Activated CD4-positive, alpha-beta T cell treated with anti-CD3 and anti-CD28 coated beads, Interleukin-2, amount 10 ng/mL, durations not matched to agents 24 days and 14 days (primary cell): ENCODE data around the gene LSM11. TPM values are rescaled to one million over a fixed set of nuclear protein-coding genes. Genes with fewer than 3 reads are reported as not detected.
A peak's percentile ranks its signal among the peaks of the same experiment; 100 is the strongest.
"Not testable (repeated sequence)": the region's sequence is repeated elsewhere in the genome, so short reads cannot be mapped to it uniquely, and the experiment has no call there.

Experiments used
- DNase-seq: peaks from one replicate; pipeline ENCODE4 v3.0.0; 2022
- H3K27ac Mint-ChIP-seq: one replicate; pipeline ENCODE4 v1.8.0; 2022; ENCODE audit warnings: mild to moderate bottlenecking, mixed read lengths
- H3K27me3 Mint-ChIP-seq: one replicate; pipeline ENCODE4 v1.8.0; 2022; ENCODE audit warnings: mixed read lengths
- H3K36me3 Mint-ChIP-seq: one replicate; pipeline ENCODE4 v1.8.0; 2022; ENCODE audit warnings: low read depth, mild to moderate bottlenecking, mixed read lengths
- H3K4me1 Mint-ChIP-seq: one replicate; pipeline ENCODE4 v1.8.0; 2021; ENCODE audit warnings: mixed read lengths
- H3K4me3 Mint-ChIP-seq: one replicate; pipeline ENCODE4 v1.8.0; 2022; ENCODE audit warnings: mild to moderate bottlenecking, moderate library complexity, mixed read lengths
- H3K9me3 Mint-ChIP-seq: one replicate; pipeline ENCODE4 v1.8.0; 2021; ENCODE audit warnings: mixed read lengths
- intact Hi-C: fragments of 100-400 bp; cut with micrococcal nuclease; formaldehyde crosslinking; loops from one replicate; pipeline ENCODE4 v1.15.1; 2023
- total RNA-seq: library from RNA; stranded (reverse); gene quantifications from 2 replicates; pipeline ENCODE4 v1.2.3, GENCODE V29; 2022

Gene LSM11
- 8.6 and 9.2 TPM in 2 replicates for total RNA-seq

- DNase-seq: peak; percentile 98
- peak within 1 kb of the TSS; percentile 98 for H3K4me3 Mint-ChIP-seq
- H3K36me3 Mint-ChIP-seq: peaks cover 22% of the 10 kb centered on the region
- no peaks in the 10 kb centered on the region for H3K9me3 Mint-ChIP-seq
- peaks cover 33% of the 10 kb centered on the region for H3K4me1 Mint-ChIP-seq
- H3K27ac Mint-ChIP-seq: peak within 1 kb of the TSS; percentile 91
- no peaks in the 10 kb centered on the region for H3K27me3 Mint-ChIP-seq
- intact Hi-C loops: loop anchor here (1.0 to 5.0 kb wide), 6 partner anchors 12 to 415 kb away; partner anchors contain the start of genes SOX30 and THG1L
Measured at GRCh38 chr5:157743163-157744050, at the start of gene LSM11. TSS of gene LSM11 (plus strand) at chr5:157743712. CDS start at chr5:157743751, 39 bp downstream.

DNA sequence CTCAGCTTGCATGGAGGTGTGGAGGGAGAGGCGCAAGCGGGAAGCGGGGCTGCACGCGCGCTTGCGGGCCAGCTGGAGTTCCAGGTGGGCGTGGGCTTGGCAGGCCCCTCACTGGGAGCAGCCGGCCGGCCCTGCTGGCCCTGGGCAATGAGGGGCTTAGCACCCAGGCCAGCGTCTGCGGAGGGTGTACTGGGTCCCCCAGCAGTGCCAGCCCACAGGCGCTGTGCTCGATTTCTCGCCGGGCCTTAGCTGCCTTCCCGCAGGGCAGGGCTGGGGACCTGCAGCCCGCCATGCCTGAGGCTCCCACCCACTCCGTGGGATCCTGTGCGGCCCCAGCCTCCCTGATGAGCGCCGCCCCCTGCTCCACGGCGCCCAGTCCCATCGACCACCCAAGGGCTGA lies 49.7 kb upstream of the LSM11 start:
- H3K4me1 Mint-ChIP-seq, H3K36me3 Mint-ChIP-seq, H3K4me3 Mint-ChIP-seq, H3K27ac Mint-ChIP-seq, intact Hi-C loops, H3K27me3 Mint-ChIP-seq, DNase-seq: not testable (repeated sequence)
- peaks cover 19% of the 10 kb centered on the region for H3K9me3 Mint-ChIP-seq

- DNase-seq, H3K4me3 Mint-ChIP-seq, intact Hi-C loops, H3K27me3 Mint-ChIP-seq, H3K36me3 Mint-ChIP-seq, H3K4me1 Mint-ChIP-seq, H3K27ac Mint-ChIP-seq: not testable (repeated sequence)
- H3K9me3 Mint-ChIP-seq: peaks cover 16% of the 10 kb centered on the region
Measured at GRCh38 chr5:157696154-157696553, 47.4 kb upstream of the LSM11 start.

DNA sequence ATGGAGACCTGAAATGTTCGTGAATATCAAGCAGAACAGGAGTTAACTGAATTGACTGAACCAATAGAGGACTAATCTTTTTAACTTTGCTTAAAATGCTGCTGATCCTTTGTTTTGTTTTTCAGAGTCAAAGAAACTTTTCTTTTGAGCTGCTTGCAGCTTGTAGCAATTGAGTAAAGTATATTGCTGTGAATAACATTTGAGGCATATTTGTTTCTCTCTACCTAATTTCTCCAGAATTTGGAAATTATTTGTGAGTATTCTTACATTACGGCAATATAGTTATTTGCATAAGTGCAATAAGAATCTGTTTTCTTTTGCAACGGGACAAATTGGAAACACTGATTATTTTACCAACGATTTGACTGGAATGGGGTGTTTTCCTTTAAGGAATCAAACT lies 44.8 kb upstream of the LSM11 start:
- peaks cover 16% of the 10 kb centered on the region for H3K9me3 Mint-ChIP-seq
- DNase-seq, H3K27ac Mint-ChIP-seq, H3K4me1 Mint-ChIP-seq, intact Hi-C loops, H3K4me3 Mint-ChIP-seq, H3K36me3 Mint-ChIP-seq: not testable (repeated sequence)
- peaks cover 11% of the 10 kb centered on the region for H3K27me3 Mint-ChIP-seq

DNA sequence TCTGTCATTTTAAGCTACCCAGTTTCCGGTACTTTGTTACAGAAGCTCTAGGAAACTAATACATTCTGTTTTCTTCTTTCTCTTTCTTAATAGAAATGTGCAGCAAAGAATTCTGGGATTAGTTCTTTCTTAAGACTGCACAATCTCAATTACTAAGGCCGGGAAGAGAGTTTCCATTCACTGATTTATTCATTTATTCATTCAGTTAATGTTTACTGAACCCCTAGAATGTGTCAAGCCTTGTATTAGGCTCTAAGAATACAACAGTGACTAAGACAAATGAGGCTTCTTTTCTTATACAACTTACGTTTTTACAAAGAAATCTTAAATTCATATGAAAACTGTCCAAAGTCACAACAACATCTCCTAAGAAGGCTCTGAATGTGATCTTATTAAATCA lies 39.8 kb upstream of the LSM11 start:
- intact Hi-C loops: no loop called here
- peaks cover 19% of the 10 kb centered on the region for H3K27me3 Mint-ChIP-seq
- no peaks in the 10 kb centered on the region for H3K4me1 Mint-ChIP-seq
- H3K36me3 Mint-ChIP-seq: peaks cover under 1% of the 10 kb centered on the region
- H3K27ac Mint-ChIP-seq: no peak overlapping the region
- DNase-seq: no peak
- no peak overlapping the region for H3K4me3 Mint-ChIP-seq
- H3K9me3 Mint-ChIP-seq: peaks cover 3% of the 10 kb centered on the region

- no peak for DNase-seq
- Mint-ChIP-seq H3K4me1 (peaks cover 6% of the 10 kb centered on the region), H3K9me3 (no peaks in the 10 kb centered on the region), H3K36me3 (peaks cover 1% of the 10 kb centered on the region), H3K27ac (no peak overlapping the region), H3K4me3 (no peak overlapping the region), H3K27me3 (peaks cover 13% of the 10 kb centered on the region)
- intact Hi-C loops: no loop called here
Measured at GRCh38 chr5:157708866-157709265, 34.6 kb upstream of the LSM11 start.

DNA sequence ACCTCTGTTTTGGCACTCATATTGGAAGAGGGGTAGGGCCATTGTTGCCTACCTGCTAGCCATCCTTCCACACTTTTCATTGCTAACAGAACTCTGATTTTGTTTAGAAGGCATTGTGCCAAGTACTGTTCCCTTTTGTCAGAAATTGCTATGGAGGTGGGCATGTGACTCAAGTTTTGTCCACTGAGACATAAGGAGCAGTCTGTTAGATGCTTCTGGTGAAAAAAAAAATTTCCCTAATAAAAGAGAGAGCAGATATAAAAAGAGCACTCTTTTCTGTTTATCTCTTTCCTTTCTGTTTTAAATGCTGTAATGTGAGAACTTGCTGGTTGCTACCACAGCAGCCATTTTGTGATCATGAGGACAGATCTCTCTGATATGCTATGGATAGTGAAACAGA lies 34.2 kb upstream of the LSM11 start:
- Mint-ChIP-seq H3K36me3 (peaks cover 1% of the 10 kb centered on the region), H3K4me3 (no peak overlapping the region)
- intact Hi-C loops: no loop called here

GRCh38 chr5:157710431-157710830 lies 33.1 kb upstream of the LSM11 start:
- intact Hi-C loops: no loop called here
- H3K27me3 Mint-ChIP-seq: peaks cover 4% of the 10 kb centered on the region
- no peak overlapping the region for H3K27ac Mint-ChIP-seq
- no peaks in the 10 kb centered on the region for H3K9me3 Mint-ChIP-seq
- H3K36me3 Mint-ChIP-seq: peaks cover 1% of the 10 kb centered on the region
- no peak overlapping the region for H3K4me3 Mint-ChIP-seq
- peaks cover 13% of the 10 kb centered on the region for H3K4me1 Mint-ChIP-seq
- no peak for DNase-seq

More for the DNA sequence above, 34.2 kb upstream of the LSM11 start:
- Mint-ChIP-seq H3K9me3 (no peaks in the 10 kb centered on the region), H3K4me1 (peaks cover 7% of the 10 kb centered on the region), H3K27ac (no peak overlapping the region), H3K27me3 (peaks cover 10% of the 10 kb centered on the region)
- DNase-seq: no peak

GRCh38 chr5:157710882-157711281 lies 32.6 kb upstream of the LSM11 start:
- Mint-ChIP-seq H3K27ac (no peak overlapping the region), H3K4me3 (no peak overlapping the region), H3K9me3 (no peaks in the 10 kb centered on the region), H3K27me3 (peaks cover 4% of the 10 kb centered on the region), H3K36me3 (peaks cover 1% of the 10 kb centered on the region), H3K4me1 (peaks cover 13% of the 10 kb centered on the region)
- DNase-seq: no peak
- intact Hi-C loops: no loop called here

DNA sequence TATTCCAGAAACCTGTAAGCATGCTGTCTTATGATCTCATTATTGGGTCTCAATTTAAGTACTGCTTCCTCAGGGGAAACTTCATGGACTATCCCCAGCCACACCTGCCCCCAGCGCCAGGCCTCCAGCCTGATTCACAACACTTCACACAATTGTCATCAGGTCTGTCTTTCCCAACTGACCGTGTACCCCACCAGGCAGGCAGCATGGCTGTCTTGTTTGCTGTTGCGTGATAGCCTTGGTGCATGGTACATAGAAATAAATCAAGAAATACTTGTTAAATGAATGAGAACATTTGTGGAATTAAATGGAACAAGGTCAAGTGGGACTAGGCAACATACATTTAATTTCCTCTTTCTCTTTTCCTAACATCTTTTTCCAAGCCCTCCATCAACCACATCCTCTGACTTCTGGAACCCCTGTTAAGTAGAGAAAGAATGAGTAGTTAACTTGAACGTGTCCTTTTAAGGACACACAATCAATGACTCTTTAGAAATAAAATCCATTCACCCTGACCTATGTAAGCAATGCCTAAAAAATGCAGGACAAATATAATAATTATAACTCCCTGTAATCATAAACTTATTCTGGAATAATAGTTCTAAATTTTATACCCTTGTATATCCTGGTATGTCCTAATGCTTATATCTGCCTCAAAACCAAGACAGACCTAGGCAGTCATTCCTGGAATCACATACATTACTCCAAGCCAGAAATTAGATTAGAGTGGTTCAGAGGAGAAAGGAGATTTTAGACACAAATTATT lies 29.5 kb upstream of the LSM11 start:
- H3K4me1 Mint-ChIP-seq: peaks cover 35% of the 10 kb centered on the region
- H3K27ac Mint-ChIP-seq: no peak overlapping the region
- peaks cover 1% of the 10 kb centered on the region for H3K27me3 Mint-ChIP-seq
- no peak overlapping the region for H3K4me3 Mint-ChIP-seq
- DNase-seq: no peak
- no peaks in the 10 kb centered on the region for H3K9me3 Mint-ChIP-seq
- intact Hi-C loops: no loop called here
- peaks cover 1% of the 10 kb centered on the region for H3K36me3 Mint-ChIP-seq

- H3K27ac Mint-ChIP-seq: no peak overlapping the region
- no peaks in the 10 kb centered on the region for H3K9me3 Mint-ChIP-seq
- peaks cover 1% of the 10 kb centered on the region for H3K36me3 Mint-ChIP-seq
- no peak for DNase-seq
- no peak overlapping the region for H3K4me3 Mint-ChIP-seq
- intact Hi-C loops: no loop called here
- H3K4me1 Mint-ChIP-seq: peaks cover 35% of the 10 kb centered on the region
- H3K27me3 Mint-ChIP-seq: peaks cover 1% of the 10 kb centered on the region
Measured at GRCh38 chr5:157714596-157714864, 29.0 kb upstream of the LSM11 start.

DNA sequence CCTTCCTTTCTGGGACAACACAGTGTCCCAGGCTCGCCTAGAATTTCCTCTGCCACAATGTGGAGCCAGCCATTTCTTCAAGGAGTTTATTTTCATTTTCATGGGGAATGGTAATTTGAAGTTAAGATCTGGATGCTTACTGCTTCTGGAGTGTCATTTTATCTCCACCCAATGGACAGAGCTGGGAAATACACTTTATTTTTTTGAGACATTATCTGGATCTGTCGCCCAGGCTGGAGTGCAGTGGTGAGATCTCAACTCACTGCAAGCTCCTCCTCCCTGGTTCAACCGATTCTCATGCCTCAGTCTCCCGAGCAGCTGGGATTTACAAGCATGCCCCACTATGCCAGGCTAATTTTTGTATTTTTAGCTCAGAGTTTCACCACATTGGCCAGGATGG lies 25.0 kb upstream of the LSM11 start:
- intact Hi-C loops: loop anchor here (1.0 to 5.0 kb wide), 5 partner anchors 49 to 376 kb away; no protein-coding TSS in a partner anchor
- peaks cover 36% of the 10 kb centered on the region for H3K4me1 Mint-ChIP-seq
- DNase-seq: peak; percentile 72
- peaks cover 5% of the 10 kb centered on the region for H3K9me3 Mint-ChIP-seq
- H3K27me3 Mint-ChIP-seq: no peaks in the 10 kb centered on the region
- peak overlapping the region; percentile 35 for H3K27ac Mint-ChIP-seq
- peaks cover 2% of the 10 kb centered on the region for H3K36me3 Mint-ChIP-seq
- peak overlapping the region; percentile 27 for H3K4me3 Mint-ChIP-seq

- DNase-seq: no peak
- Mint-ChIP-seq H3K36me3 (peaks cover 3% of the 10 kb centered on the region), H3K27ac (no peak overlapping the region), H3K4me3 (no peak overlapping the region), H3K4me1 (peaks cover 38% of the 10 kb centered on the region), H3K27me3 (peaks cover 2% of the 10 kb centered on the region), H3K9me3 (peaks cover 5% of the 10 kb centered on the region)
- intact Hi-C loops: loop anchor here (2.0 to 5.0 kb wide), 4 partner anchors 147 to 377 kb away; no protein-coding TSS in a partner anchor
Measured at GRCh38 chr5:157719245-157719644, 24.3 kb upstream of the LSM11 start.

- Mint-ChIP-seq H3K27ac (no peak overlapping the region), H3K36me3 (peaks cover 3% of the 10 kb centered on the region), H3K9me3 (peaks cover 14% of the 10 kb centered on the region), H3K27me3 (peaks cover 2% of the 10 kb centered on the region), H3K4me3 (no peak overlapping the region), H3K4me1 (peaks cover 31% of the 10 kb centered on the region)
- DNase-seq: no peak
- intact Hi-C loops: no loop called here
Measured at GRCh38 chr5:157721159-157721558, 22.4 kb upstream of the LSM11 start.
